Endothelial cell of umbilical vein (primary cell): Measurements from ENCODE around the gene LAMB3. TPM values are rescaled to one million over a fixed set of nuclear protein-coding genes. Genes with fewer than 3 reads are reported as not detected.

ENCODE experiments used
- BruUV-seq: library from RNA; stranded (reverse); fragments of 400-500 nt; replicated peaks from 2 replicates; lab custom pipeline; 2021; lab: Mats Ljungman, UMichigan
- CTCF ChIA-PET: fragments of 300-600, 350-600 bp; sonication (Branson Sonifier 250); formaldehyde crosslinking; loops from one replicate; lab custom pipeline; 2021; ENCODE audit warnings: antibody characterized with exemption, inconsistent platforms; lab: Charles Lee
- POLR2A ChIA-PET: fragments of 300-600, 350-600 bp; sonication (Branson Sonifier 250); formaldehyde crosslinking; loops from one replicate; lab custom pipeline; 2021; ENCODE audit warnings: antibody characterized with exemption, inconsistent platforms; lab: Charles Lee
- DNase-seq: peaks from one replicate; pipeline ENCODE4 v3.0.0-alpha.2; 2011; ENCODE audit warnings: low read depth, low spot score
- FAIRE-seq: peaks from 2 replicates; lab custom pipeline; 2011; peaks lifted over from hg19 to GRCh38; lab: Jason Lieb, UNC
- H2AFZ ChIP-seq: 2 replicates; pipeline ENCODE4 v1.6.0; 2012; ENCODE audit warnings: low read depth, low read length, control low read depth, inconsistent platforms
- H3K27ac ChIP-seq: 2 replicates; pipeline ENCODE4 v1.5.1; 2011; ENCODE audit warnings: low read depth, mild to moderate bottlenecking, control low read depth, low read length, moderate library complexity; ENCODE audit not compliant: insufficient read depth
- H3K27me3 ChIP-seq, 2 experiments: 2 replicates each; pipeline versions ENCODE4 v1.6.0 to v1.6.1; 2011; ENCODE audit warnings: low read length in 2 of 2, mixed read lengths in 1 of 2; ENCODE audit not compliant: control insufficient read depth in 2 of 2, insufficient read depth in 2 of 2
- H3K36me3 ChIP-seq, 2 experiments: 2 replicates in 1 of 2; 3 replicates in 1 of 2; pipeline ENCODE4 v1.5.1; 2011; ENCODE audit warnings: low read length in 2 of 2, mild to moderate bottlenecking in 1 of 2, moderate library complexity in 1 of 2; ENCODE audit not compliant: control insufficient read depth in 2 of 2, insufficient read depth in 2 of 2; ENCODE audit errors: extremely low read depth in 1 of 2
- H3K4me1 ChIP-seq: 3 replicates; pipeline ENCODE4 v1.5.1; 2011; ENCODE audit warnings: mild to moderate bottlenecking, low read length; ENCODE audit not compliant: control insufficient read depth, insufficient read depth; ENCODE audit errors: extremely low read depth
- H3K4me2 ChIP-seq: 2 replicates; pipeline ENCODE4 v1.6.1; 2011; ENCODE audit warnings: low read length, control low read depth, mixed read lengths; ENCODE audit not compliant: insufficient read depth
- H3K4me3 ChIP-seq, 3 experiments: fragments of 200-600 bp in 1 of 3; sonication (generic), shearing (Covaris generic) in 1 of 3; replicated peaks in 1 of 3; 2 replicates each; pipeline ENCODE4 v1.5.1; 2011 to 2016; ENCODE audit warnings: control low read depth in 3 of 3, low read length in 3 of 3, mild to moderate bottlenecking in 2 of 3, inconsistent platforms in 1 of 3, low read depth in 1 of 3, moderate library complexity in 1 of 3; ENCODE audit not compliant: insufficient read depth in 1 of 3
- H3K79me2 ChIP-seq: 2 replicates; pipeline ENCODE4 v1.6.0; 2012; ENCODE audit warnings: low read length, inconsistent platforms; ENCODE audit not compliant: control insufficient read depth, insufficient read depth
- H3K9ac ChIP-seq: replicated peaks from 2 replicates; pipeline ENCODE3; 2011; ENCODE audit warnings: low read length, control low read depth; ENCODE audit not compliant: insufficient read depth; ENCODE audit errors: extremely low read depth
- H3K9me1 ChIP-seq: replicated peaks from 3 replicates; pipeline ENCODE4 v1.6.0; 2011; ENCODE audit warnings: mild to moderate bottlenecking, low read length; ENCODE audit not compliant: control insufficient read depth, insufficient read depth; ENCODE audit errors: extremely low read depth
- H3K9me3 ChIP-seq: replicated peaks from 2 replicates; pipeline ENCODE4 v1.5.1; 2012; ENCODE audit warnings: low read length, inconsistent platforms; ENCODE audit not compliant: control insufficient read depth, insufficient read depth
- H4K20me1 ChIP-seq: replicated peaks from 2 replicates; pipeline ENCODE3; 2011; ENCODE audit warnings: mild to moderate bottlenecking, low read length; ENCODE audit not compliant: control insufficient read depth, insufficient read depth; ENCODE audit errors: extremely low read depth
- EZH2 ChIP-seq: IDR thresholded peaks from 2 replicates; pipeline ENCODE4 v1.6.1; 2012; ENCODE audit warnings: borderline replicate concordance, low read depth, mild to moderate bottlenecking, moderate library complexity, low read length, inconsistent platforms; ENCODE audit not compliant: severe bottlenecking
- FOS ChIP-seq: IDR thresholded peaks from 2 replicates; pipeline ENCODE4 v1.6.1; 2011; ENCODE audit warnings: mild to moderate bottlenecking, low read length, moderate library complexity, borderline replicate concordance; ENCODE audit not compliant: insufficient read depth
- GATA2 ChIP-seq: IDR thresholded peaks from 2 replicates; pipeline ENCODE4 v1.7.0; 2011; ENCODE audit warnings: low read depth, mild to moderate bottlenecking, moderate library complexity, mixed read lengths, low read length; ENCODE audit not compliant: insufficient read length, insufficient read depth
- JUN ChIP-seq: IDR thresholded peaks from 2 replicates; pipeline ENCODE4 v1.6.1; 2011; ENCODE audit warnings: borderline replicate concordance, low read depth; ENCODE audit not compliant: insufficient read length, insufficient read depth
- MYC ChIP-seq: IDR thresholded peaks from one replicate; pipeline ENCODE4 v1.6.1; 2011; ENCODE audit warnings: mild to moderate bottlenecking, low read depth, low read length
- POLR2A ChIP-seq: IDR thresholded peaks from 2 replicates; pipeline ENCODE4 v1.6.1; 2012; ENCODE audit warnings: low read depth, mild to moderate bottlenecking, control low read depth, low read length
- POLR2AphosphoS5 ChIP-seq: IDR thresholded peaks from 2 replicates; pipeline ENCODE4 v1.6.1; 2012; ENCODE audit warnings: low read depth, mild to moderate bottlenecking, control low read depth, low read length, moderate library complexity; ENCODE audit not compliant: insufficient read depth
- dilution Hi-C: fragments of 300-500 bp; cut with MboI; formaldehyde crosslinking; loops from one replicate; pipeline ENCODE4 v1.15.0; 2019; ENCODE audit warnings: low sequenced_read_pairs; ENCODE audit not compliant: extremely low pct_ligation_motif_present
- intact Hi-C: fragments of 100-400 bp; cut with micrococcal nuclease; formaldehyde crosslinking; loops from one replicate; pipeline ENCODE4 v1.10.0; 2022
- polyA plus RNA-seq, 4 experiments: library from polyadenylated mRNA; depleted of rRNA in 3 of 4; stranded (reverse) in 3 of 4; unstranded in 1 of 4; fragments of >200 nt; gene quantifications; 2 replicates each; pipeline versions ENCODE4 v1.2.1 to v1.2.3, GENCODE V29; 2011 to 2012; ENCODE audit warnings: missing spikeins in 1 of 4
- total RNA-seq: library from RNA; stranded (reverse); gene quantifications from 2 replicates; pipeline ENCODE4 v1.2.3, GENCODE V29; 2021
- TF ChIP-seq, protein P1 (sequence below), 2 donors: IDR thresholded peaks; 1 replicate in 1 of 2; 2 replicates in 1 of 2; pipeline ENCODE4 v1.5.1; 2011; ENCODE audit warnings: low read length in 2 of 2, mild to moderate bottlenecking in 2 of 2, moderate library complexity in 2 of 2, control low read depth in 1 of 2, inconsistent platforms in 1 of 2, low read depth in 1 of 2; ENCODE audit not compliant: insufficient read depth in 1 of 2; ENCODE audit errors: extremely low read depth in 1 of 2

The LAMB3 gene
- total and polyA plus RNA-seq, 2 donors (not counting 3 experiments of a cell fraction or from before 2014, with no cell fraction given): 2.6 to 3.1 TPM

DNA sequence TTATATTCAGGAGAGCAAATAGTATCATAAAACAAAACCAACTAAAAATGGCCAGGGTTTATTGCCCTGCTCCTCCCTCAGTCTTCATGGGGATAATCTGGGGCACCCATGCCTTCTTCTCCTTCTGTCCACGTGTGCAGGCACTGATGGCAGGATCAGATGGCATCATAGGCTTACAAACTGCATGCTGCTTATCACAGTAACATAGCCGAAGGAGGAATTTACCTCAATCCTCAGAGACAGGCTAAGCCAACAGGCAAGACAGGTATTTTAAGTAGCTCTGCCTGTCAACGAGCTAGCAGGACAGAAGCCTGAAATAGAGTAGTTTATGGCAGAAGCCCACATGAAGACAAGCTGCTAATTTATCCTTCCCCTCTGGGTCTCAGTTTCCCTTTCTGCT is 9.4 kb downstream of the LAMB3 start:
- Histone ChIP-seq H3K27me3 (no peaks in the 10 kb centered on the region), H3K9me1 (no peaks in the 10 kb centered on the region), H3K4me1 (peaks cover 8% of the 10 kb centered on the region), H3K36me3 (no peaks in the 10 kb centered on the region), H2AFZ (no peak overlapping the region), H3K4me2 (no peak overlapping the region), H3K79me2 (no peaks in the 10 kb centered on the region), H3K27ac (no peak overlapping the region), H3K9ac (no peak overlapping the region), H3K4me3 (no peak overlapping the region), H4K20me1 (no peaks in the 10 kb centered on the region), H3K9me3 (no peaks in the 10 kb centered on the region)
- dilution Hi-C loops: no loop called here
- POLR2A ChIA-PET: no interaction called here
- CTCF ChIA-PET: interaction anchor here (0.8 to 2.5 kb wide), 9 partner anchors 10 to 76 kb away, joined by 3 to 22 read pairs (median 5); partner anchors contain the start of gene G0S2
- intact Hi-C loops: no loop called here
- no peak for DNase-seq
- no peak for FAIRE-seq
- no TSS peak for BruUV-seq
- TF ChIP-seq POLR2A: no peak
- TF ChIP-seq GATA2: no peak

DNA sequence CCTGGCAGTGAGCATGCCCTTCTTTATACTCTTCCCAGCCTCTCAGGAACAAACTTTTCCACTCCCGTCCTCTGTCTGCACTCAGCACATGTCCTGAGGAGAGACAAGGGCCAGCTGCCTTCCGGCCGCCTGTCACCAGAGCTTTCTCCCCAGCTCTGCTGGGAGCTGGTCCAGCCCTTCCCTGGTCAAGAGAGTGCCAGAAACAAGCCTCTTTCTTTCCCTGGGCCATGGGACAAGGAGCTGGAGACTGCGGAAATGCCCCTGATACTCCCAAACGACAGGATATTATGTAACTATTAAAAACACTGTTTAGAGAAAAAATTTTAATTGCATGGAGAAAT is 10.4 kb downstream of the LAMB3 start:
- H3K4me2 ChIP-seq: no peak overlapping the region
- H3K9me3 ChIP-seq: no peaks in the 10 kb centered on the region
- H3K4me3 ChIP-seq: no peak overlapping the region
- intact Hi-C loops: no loop called here
- BruUV-seq: no TSS peak
- no peak overlapping the region for H3K9ac ChIP-seq
- DNase-seq (peak; percentile 60), FAIRE-seq (peak; percentile 75)
- ChIA-PET CTCF (interaction anchor here (0.7 to 2.5 kb wide), 9 partner anchors 12 to 75 kb away, joined by 3 to 22 read pairs (median 4); partner anchors contain the start of gene G0S2), POLR2A (no interaction called here)
- no peak for TF ChIP-seq POLR2A
- TF ChIP-seq POLR2AphosphoS5: no peak
- TF ChIP-seq, protein P1, sequence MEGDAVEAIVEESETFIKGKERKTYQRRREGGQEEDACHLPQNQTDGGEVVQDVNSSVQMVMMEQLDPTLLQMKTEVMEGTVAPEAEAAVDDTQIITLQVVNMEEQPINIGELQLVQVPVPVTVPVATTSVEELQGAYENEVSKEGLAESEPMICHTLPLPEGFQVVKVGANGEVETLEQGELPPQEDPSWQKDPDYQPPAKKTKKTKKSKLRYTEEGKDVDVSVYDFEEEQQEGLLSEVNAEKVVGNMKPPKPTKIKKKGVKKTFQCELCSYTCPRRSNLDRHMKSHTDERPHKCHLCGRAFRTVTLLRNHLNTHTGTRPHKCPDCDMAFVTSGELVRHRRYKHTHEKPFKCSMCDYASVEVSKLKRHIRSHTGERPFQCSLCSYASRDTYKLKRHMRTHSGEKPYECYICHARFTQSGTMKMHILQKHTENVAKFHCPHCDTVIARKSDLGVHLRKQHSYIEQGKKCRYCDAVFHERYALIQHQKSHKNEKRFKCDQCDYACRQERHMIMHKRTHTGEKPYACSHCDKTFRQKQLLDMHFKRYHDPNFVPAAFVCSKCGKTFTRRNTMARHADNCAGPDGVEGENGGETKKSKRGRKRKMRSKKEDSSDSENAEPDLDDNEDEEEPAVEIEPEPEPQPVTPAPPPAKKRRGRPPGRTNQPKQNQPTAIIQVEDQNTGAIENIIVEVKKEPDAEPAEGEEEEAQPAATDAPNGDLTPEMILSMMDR (IDR thresholded peaks at IDR 0.05; ENCODE audit: extremely low read depth in 1 of 2, insufficient read depth in 1 of 2, low read depth in 1 of 2, low read length in 2 of 2): no peak
- TF ChIP-seq MYC: no peak
- TF ChIP-seq EZH2: no peak
- no peak for TF ChIP-seq FOS
- no peak for TF ChIP-seq JUN
- H3K79me2 ChIP-seq: no peaks in the 10 kb centered on the region
- peak overlapping the region; percentile 21 for H2AFZ ChIP-seq
- no peak overlapping the region for H3K27ac ChIP-seq
- no peaks in the 10 kb centered on the region for H3K27me3 ChIP-seq
- peaks cover 8% of the 10 kb centered on the region for H3K4me1 ChIP-seq
- dilution Hi-C loops: no loop called here
- no peaks in the 10 kb centered on the region for H3K36me3 ChIP-seq
- no peaks in the 10 kb centered on the region for H4K20me1 ChIP-seq
- no peaks in the 10 kb centered on the region for H3K9me1 ChIP-seq
